Ovary (tissue), 9 donors: ENCODE data around the gene LIMS2. TPM values are rescaled to one million over a fixed set of nuclear protein-coding genes. Genes with fewer than 3 reads are reported as not detected.

Experiments
- DNase-seq, 5 donors: peaks; one replicate each; pipeline ENCODE4 v3.0.0-alpha.2; 2019 to 2020
- H3K27ac ChIP-seq, 2 donors: fragments of 200-600 bp; one replicate each; pipeline versions ENCODE4 v1.5.1 to v1.8.0; 2019 to 2022
- H3K27me3 ChIP-seq: fragments of 200-600 bp; one replicate; pipeline ENCODE4 v1.8.0; 2022
- H3K36me3 ChIP-seq: fragments of 200-600 bp; sonication (generic); one replicate; pipeline ENCODE4 v1.5.1; 2019
- H3K4me1 ChIP-seq: one replicate; pipeline ENCODE4 v1.8.1; 2013; ENCODE audit warnings: mild to moderate bottlenecking, moderate library complexity; ENCODE audit not compliant: insufficient read depth
- H3K4me3 ChIP-seq: fragments of 200-600 bp; sonication (generic); one replicate; pipeline ENCODE4 v1.5.1; 2017
- H3K9me3 ChIP-seq, 2 donors: fragments of 200-600 bp in 1 of 2; sonication (generic) in 1 of 2; one replicate each; pipeline versions ENCODE4 v1.5.1 to v1.8.1; 2013 to 2019; ENCODE audit warnings: mild to moderate bottlenecking in 1 of 2, moderate library complexity in 1 of 2
- EP300 ChIP-seq: sonication (generic); formaldehyde crosslinking; IDR thresholded peaks from one replicate; pipeline ENCODE4 v1.6.1; 2017; ENCODE audit warnings: antibody characterized with exemption
- POLR2A ChIP-seq: fragments of 450-650 bp; IDR thresholded peaks from one replicate; pipeline ENCODE4 v1.6.1; 2017; ENCODE audit warnings: antibody characterized with exemption, mild to moderate bottlenecking, moderate library complexity
- WGBS, 3 donors: extraction: QIAGEN DNeasy Blood & Tissue Kit in 1 of 3; methylation state at CpG; one replicate each; pipeline versions ENCODE4 v1.1.5 to v1.1.7; 2013 to 2017; 5-methylcytosine and 5-hydroxymethylcytosine counted together
- intact Hi-C, 4 donors: fragments of 100-400 bp; cut with DNase I; formaldehyde crosslinking; loops; one replicate each; pipeline versions ENCODE4 v1.11.0 to v1.15.1; 2022 to 2023
- polyA plus RNA-seq, 2 donors: library from polyadenylated mRNA; stranded (reverse); fragments of 200-250 nt in 1 of 2; fragments of 350-450 nt in 1 of 2; fragmentation: Illumina TruSeq in 1 of 2; extraction: RNeasy Lipid Tissue Mini Kit (QIAGEN cat#74804) in 1 of 2; gene quantifications; one replicate each; pipeline ENCODE4 v1.2.3, GENCODE V29; 2013 to 2014
- total RNA-seq, 7 donors: library from RNA; depleted of rRNA in 2 of 7; stranded (reverse); fragments of >200 nt in 2 of 7; fragmentation: NEBNext Ultra II Directional in 3 of 7; extraction: Animal tissue kit (Norgen Biotek cat#: 25700) in 3 of 7; gene quantifications; one replicate each; pipeline versions ENCODE4 v1.1.0 to v1.2.4, GENCODE V29; 2016 to 2023
- TF ChIP-seq, protein P1 (sequence below), 3 donors: fragments of 450-650 bp in 2 of 3; fragments of 200-600 bp in 1 of 3; IDR thresholded peaks; one replicate each; pipeline versions ENCODE4 v1.5.1 to v1.8.0; 2016 to 2022; ENCODE audit warnings: antibody characterized with exemption in 3 of 3, mild to moderate bottlenecking in 1 of 3
- donor health status: DM: no; HTN: no; CAD: no; lungs with moderate emphysema.
- donor health status: DM: no; HTN: no; CAD: no.
- donor health status: Bipolar disorder and iron deficiency.
- donor health status: DM: yes; HTN: yes; CAD: no.
- donor health status: DM: no; HTN: no; CAD: no.
- donor health status: DM: yes; HTN: yes; CAD: no.

The LIMS2 gene
- total and polyA plus RNA-seq, 9 donors: 3.8 to 70.4 (median 19.1) TPM

- no peaks in the 10 kb centered on the region for H3K36me3 ChIP-seq
- peaks cover 2% of the 10 kb centered on the region for H3K4me1 ChIP-seq
Measured at GRCh38 chr2:127705391-127706065, 30.2 kb upstream of the LIMS2 start.

GRCh38 chr2:127704641-127705390 lies 29.5 kb upstream of the LIMS2 start:
- TF ChIP-seq EP300: no peak
- TF ChIP-seq, protein P1, sequence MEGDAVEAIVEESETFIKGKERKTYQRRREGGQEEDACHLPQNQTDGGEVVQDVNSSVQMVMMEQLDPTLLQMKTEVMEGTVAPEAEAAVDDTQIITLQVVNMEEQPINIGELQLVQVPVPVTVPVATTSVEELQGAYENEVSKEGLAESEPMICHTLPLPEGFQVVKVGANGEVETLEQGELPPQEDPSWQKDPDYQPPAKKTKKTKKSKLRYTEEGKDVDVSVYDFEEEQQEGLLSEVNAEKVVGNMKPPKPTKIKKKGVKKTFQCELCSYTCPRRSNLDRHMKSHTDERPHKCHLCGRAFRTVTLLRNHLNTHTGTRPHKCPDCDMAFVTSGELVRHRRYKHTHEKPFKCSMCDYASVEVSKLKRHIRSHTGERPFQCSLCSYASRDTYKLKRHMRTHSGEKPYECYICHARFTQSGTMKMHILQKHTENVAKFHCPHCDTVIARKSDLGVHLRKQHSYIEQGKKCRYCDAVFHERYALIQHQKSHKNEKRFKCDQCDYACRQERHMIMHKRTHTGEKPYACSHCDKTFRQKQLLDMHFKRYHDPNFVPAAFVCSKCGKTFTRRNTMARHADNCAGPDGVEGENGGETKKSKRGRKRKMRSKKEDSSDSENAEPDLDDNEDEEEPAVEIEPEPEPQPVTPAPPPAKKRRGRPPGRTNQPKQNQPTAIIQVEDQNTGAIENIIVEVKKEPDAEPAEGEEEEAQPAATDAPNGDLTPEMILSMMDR (IDR thresholded peaks at IDR 0.05): no peak
- no peak for TF ChIP-seq POLR2A
- Histone ChIP-seq H3K4me1 (peaks cover 3% of the 10 kb centered on the region), H3K27ac (no peak overlapping the region), H3K4me3 (no peak overlapping the region), H3K27me3 (no peaks in the 10 kb centered on the region), H3K36me3 (no peaks in the 10 kb centered on the region), H3K9me3 (no peaks in the 10 kb centered on the region)
- intact Hi-C loops: loop anchor here in 1 of 4 donors (5.0 kb wide), 1 partner anchor 322 kb away; the partner anchor contains the start of gene SAP130
- no peak for DNase-seq
- 73 to 77% (median 75%) methylated on average over 5 of the region's 5 CpGs for WGBS, 3 donors

More at GRCh38 chr2:127705391-127706065, 30.2 kb upstream of the LIMS2 start:
- WGBS, 3 donors: 61 to 71% (median 68%) methylated on average over 5 of the region's 5 CpGs
- TF ChIP-seq, protein P1 (IDR thresholded peaks at IDR 0.05): no peak
- TF ChIP-seq EP300 (no peak), POLR2A (no peak)
- Histone ChIP-seq H3K9me3 (no peaks in the 10 kb centered on the region), H3K4me3 (no peak overlapping the region), H3K27me3 (no peaks in the 10 kb centered on the region), H3K27ac (no peak overlapping the region)
- DNase-seq: no peak
- intact Hi-C loops: no loop called here

DNA sequence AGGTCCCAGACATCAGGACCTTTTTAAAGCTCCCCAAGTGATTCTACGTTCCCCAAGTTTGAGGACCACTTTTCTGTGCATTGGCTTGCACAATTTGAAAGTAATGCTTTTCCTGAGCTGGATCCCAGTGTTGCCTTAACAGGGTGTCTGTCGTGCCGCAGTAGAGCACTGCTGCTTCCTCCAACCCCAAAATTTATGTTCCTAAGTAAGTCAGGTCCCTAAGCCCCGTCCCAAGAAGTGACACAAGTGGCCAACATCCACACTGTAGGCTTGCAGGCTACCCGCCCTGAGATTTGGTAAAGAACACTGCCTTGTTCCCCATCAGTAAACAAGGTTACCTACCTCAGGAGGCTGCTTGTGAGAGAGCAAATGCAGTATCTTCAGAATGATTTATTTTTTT lies 28.0 kb upstream of the LIMS2 start:
- Histone ChIP-seq H3K27me3 (no peaks in the 10 kb centered on the region), H3K4me3 (no peak overlapping the region), H3K9me3 (no peaks in the 10 kb centered on the region), H3K36me3 (no peaks in the 10 kb centered on the region), H3K27ac (no peak overlapping the region), H3K4me1 (peaks cover 3% of the 10 kb centered on the region)
- 95 to 96% (median 95%) methylated on average over 5 of the region's 5 CpGs for WGBS, 3 donors
- DNase-seq: no peak
- intact Hi-C loops: loop anchor here in 1 of 4 donors (5.0 kb wide), 1 partner anchor 324 kb away; the partner anchor contains the start of gene SAP130
- TF ChIP-seq POLR2A (no peak), EP300 (no peak)
- TF ChIP-seq, protein P1 (IDR thresholded peaks at IDR 0.05): no peak

- intact Hi-C loops: loop anchor here in 1 of 4 donors (5.0 kb wide), 1 partner anchor 325 kb away; the partner anchor contains the start of gene SAP130
- H3K27ac ChIP-seq: peak overlapping the region; percentile 84 to 92
- DNase-seq: no peak
Measured at GRCh38 chr2:127702395-127703009, 27.2 kb upstream of the LIMS2 start.

More at GRCh38 chr2:127702395-127703009, 27.2 kb upstream of the LIMS2 start:
- no peaks in the 10 kb centered on the region for H3K36me3 ChIP-seq
- TF ChIP-seq POLR2A (no peak), EP300 (no peak)
- TF ChIP-seq, protein P1 (IDR thresholded peaks at IDR 0.05): no peak
- no peaks in the 10 kb centered on the region for H3K9me3 ChIP-seq
- H3K27me3 ChIP-seq: no peaks in the 10 kb centered on the region
- H3K4me1 ChIP-seq: peaks cover 3% of the 10 kb centered on the region
- H3K4me3 ChIP-seq: peak overlapping the region; percentile 85
- WGBS, 3 donors: 64 to 70% (median 66%) methylated on average over 19 of the region's 19 CpGs
